MM.1S (cell line): ENCODE results near the gene TANC1.

Experiments
- CTCF ChIP-seq: fragments of 300-600 bp; sonication (generic); IDR thresholded peaks from 2 replicates; pipeline ENCODE4 v1.5.1; 2016; ENCODE audit warnings: antibody characterized with exemption, low read length, mixed read lengths
- EZH2 ChIP-seq: fragments of 300-600 bp; sonication (generic); optimal IDR thresholded peaks from 2 replicates; pipeline ENCODE3; 2017; ENCODE audit warnings: low read depth, mild to moderate bottlenecking, antibody characterized with exemption, low read length, mixed read lengths

- no peak for TF ChIP-seq CTCF
- no peak for TF ChIP-seq EZH2
Observed at GRCh38 chr2:159193791-159194190, 225.4 kb downstream of the TANC1 start.
